Amniotic stem cell (primary cell): ENCODE measurements around the gene PLB1.
A peak's percentile ranks its signal among the peaks of the same experiment; 100 is the strongest.

Experiments
- DNase-seq: peaks from one replicate; lab custom pipeline; 2025; lab: John Stamatoyannopoulos, UW

The PLB1 gene

DNA sequence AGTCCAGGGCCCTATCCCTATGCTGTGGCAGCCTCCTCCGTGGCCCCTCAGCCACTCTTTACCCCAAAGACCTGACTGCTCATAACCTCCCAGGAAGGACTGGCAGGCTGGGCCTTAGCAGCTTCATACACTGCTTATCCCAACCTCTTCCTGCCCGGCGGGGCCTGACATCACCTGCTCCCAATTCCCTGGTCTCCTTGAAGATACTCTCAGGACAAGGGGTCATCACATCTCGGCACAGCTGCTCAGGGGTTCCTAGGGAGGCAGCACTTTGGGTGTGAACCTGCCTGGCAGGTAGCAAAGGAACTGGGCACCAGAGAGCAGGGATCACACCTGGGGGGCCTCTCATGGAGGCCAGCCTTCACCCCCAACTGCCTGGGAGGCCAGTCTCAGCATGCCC lies 68.5 kb downstream of the PLB1 start:
- DNase-seq = no peak

DNA sequence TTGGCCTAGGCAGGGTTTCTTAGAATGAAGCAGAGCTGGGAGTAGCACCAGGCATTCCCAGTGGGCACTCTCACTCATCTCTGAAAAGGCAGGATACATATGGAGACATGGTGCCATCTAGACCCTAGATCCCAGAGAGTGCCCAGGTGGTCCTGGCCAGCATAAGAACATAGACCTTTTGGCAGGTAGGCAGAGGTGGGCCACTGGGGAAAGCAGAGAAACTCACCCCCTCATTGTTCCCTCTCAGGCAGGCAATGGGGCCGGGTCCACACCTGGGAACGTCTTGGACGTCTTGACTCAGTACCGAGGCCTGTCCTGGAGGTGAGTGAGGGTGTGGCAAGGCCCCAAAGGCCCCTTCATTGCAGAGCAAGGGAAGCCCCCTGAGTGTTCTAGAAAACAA lies 69.2 kb downstream of the PLB1 start:
- no peak for DNase-seq

DNA sequence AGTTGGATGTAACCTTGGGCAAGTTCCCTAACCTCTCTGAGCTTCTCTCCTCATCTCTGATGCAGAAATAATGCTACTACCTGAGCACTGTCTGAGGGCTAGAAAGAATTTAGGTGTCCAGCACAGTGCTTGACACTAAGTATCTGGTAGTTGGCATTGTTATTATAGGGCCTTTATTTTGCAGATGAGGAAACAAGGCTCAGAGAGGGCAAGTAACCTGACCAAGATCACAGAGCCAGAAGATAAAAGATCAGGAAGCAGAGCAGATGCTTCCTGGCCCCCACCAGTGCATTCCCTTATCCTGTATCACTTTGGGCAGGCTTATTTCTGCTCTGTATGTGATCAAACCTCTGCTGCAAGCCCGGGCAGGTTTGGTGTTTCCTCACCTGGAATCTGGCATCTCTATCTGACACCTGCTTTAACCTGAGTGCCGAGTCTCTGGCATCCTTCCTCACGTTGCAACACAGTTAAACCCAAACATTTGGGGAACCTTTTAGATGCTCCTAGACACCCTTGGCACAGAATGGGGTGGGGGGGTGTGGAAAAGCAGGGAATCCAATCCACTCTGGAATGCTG lies 69.9 kb downstream of the PLB1 start:
- DNase-seq = no peak

DNA sequence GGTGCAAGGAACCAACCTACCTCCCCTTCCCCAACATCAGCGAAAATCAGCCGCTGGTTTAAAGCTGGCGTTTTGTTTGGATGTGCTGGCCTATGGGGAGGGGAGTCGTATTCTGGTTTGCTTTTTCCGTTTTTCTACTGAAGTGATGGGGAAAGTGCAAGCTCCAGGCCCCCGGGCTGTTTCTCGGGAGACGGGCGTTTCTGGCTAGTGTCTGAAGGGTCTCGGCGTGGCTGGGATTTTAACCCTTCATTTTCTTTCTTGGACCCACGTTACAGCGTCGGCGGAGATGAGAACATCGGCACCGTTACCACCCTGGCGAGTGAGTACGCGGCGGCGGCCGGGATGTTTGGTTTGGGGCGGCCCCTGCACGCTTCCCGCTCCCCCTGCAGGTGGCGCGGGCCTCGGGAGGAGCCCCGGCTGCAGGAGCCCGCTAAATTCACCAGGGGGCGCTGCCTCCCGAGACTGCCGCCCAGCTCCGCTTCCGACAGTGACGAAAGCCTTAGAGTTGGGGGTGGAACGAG lies 70.7 kb downstream of the PLB1 start:
- DNase-seq = peak; percentile 40

DNA sequence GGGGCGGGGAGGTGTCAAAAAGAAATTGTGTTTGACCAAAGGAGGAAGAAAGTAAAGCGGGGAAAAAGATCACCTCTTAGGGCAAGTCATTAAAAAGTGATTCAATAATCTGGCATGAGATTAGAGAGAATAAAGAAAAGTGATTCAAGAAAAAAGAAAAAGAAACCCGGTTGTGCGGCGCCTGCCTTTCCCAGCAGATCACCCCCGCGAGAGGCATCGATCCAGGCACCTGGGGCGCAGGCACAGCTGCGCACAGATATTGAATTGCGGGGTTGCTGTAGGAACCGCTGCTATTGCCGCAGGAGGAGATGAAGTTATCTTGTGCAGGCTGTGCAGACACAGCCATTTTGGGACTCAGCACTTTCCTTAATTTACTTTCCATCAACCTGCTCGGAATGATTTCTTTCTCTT lies 71.2 kb downstream of the PLB1 start:
- no peak for DNase-seq

DNA sequence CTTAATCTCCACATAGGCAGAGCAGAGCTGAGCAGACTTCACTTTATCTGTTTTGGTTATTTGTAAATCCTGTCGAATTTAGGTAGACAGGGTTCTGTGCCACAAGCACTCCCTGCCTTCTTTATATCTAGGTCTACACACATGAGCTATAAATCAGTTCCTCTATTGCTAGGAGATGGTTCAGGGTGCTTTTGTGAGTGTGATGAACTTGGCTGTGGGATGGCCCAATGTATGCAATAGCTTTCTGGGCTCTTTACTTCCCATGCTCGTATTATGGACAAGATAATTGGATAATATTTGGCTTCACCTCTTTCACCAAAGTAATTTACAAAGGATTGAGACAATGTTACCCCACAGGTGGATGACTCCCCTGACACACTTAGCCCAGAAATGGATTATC lies 72.2 kb downstream of the PLB1 start:
- DNase-seq = no peak

DNA sequence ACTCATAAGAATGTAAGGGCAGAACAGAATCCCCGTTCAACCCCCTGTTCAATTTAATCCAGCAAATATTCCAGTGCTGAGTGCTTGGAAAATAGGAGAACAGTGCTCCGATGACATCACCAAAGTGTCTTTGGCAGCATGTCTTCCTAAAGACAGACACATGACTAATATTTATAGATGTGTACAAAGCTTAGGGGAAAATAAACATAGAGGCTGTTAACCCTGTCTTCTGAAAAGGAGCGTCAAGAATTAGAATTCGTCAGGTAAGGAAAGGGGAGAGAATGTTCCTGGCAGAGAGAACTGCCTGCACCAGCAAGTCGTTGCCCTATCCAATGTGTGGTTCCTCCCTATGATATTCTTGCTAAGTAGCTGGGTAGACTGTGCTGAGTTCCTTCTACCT lies 72.7 kb downstream of the PLB1 start:
- DNase-seq = no peak

DNA sequence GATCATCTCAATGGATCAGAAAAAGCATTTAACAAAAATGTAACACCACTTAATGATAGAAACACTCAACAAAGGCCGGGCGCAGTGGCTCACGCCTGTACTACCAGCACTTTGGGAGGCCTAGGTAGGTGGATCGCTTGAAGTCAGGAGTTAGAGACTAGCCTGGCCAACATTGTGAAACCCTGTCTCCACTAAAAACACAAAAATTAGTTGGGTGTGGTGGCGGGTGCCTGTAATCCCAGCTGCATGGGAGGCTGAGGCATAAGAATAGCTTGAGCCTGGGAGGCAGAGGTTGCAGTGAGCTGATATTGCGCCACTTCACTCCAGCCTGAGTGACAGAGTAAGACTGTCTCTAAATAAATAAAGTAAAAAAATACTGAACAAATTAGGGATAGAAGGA lies 74.6 kb downstream of the PLB1 start:
- DNase-seq = no peak

DNA sequence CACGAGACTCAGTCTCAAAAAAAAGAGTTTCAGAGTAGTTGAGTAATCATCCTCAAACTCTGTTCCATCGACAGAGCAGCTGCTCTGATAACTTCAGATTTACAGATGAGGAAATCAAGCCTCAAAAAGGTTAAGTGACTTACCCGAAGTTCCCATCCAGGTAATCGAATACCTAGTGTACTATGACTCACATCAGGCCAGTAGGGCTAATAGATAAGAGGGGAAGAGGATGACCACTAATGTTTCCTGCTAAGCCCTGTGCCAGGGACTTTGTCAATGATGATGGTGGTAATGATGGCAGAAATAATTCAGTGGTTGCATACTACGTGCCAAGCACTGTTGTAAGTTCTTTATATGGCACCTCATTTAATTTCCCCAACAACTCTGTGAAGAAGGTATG lies 80.9 kb downstream of the PLB1 start:
- no peak for DNase-seq

DNA sequence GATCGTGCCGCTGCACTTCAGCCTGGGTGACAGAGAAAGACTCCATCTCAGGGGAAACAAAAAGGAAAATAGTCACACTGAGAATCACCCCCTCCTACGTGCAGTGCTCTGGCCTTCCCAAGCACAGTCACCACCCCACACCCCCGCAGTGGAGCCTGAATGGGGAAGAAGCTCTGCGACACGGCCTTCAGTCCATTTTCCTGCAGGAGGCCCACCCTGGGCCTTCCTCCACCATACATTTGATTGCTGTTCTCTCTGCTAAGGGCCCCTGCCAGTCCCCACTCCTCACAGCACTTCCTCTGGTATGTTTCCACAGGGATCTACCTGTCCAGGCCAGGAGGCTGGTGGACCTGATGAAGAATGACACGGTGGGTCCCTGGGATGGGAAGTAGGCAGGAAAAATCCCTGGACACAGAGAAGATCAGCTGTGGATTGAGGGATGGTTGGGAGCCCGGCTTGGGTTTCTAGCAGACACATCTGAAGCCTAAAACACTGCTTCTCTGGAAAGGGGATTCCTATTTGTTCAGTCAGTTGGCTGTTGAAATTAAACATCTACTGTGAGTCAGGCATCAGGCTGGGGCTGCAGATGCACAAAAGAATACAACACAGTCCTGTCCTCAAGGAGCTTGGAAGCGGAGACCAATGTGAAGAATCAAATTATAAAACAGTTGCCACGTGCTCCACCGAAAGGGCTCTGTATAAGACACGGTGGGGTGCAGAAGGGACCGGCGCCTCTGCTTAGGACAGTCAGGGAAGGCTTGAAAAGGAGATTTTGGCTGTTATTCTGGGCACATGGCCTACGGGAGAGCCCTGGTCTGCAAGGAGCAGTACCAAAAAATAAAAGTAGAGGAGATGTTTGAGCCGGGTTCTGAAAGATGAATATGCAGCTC lies 82.2 kb downstream of the PLB1 start:
- DNase-seq = no peak

DNA sequence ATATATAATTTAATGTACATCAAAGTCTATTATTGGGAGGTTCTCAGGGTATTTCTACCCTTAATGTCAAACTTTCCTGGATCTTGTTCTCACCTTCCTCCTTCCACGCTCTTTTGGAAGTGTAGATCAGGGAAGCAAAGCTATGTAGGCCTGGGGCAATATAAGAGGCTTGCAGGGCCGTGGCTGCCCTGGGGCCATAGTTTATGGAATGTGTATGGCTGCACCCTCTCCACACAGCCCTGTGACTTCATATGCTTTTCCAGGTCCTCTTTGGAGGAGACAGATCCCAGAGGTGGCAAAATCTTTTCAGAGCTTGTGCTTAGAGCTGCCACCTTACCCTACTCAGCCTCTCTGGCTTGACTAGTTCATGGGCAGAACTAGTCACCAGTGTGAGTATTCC lies 82.9 kb downstream of the PLB1 start:
- no peak for DNase-seq

DNA sequence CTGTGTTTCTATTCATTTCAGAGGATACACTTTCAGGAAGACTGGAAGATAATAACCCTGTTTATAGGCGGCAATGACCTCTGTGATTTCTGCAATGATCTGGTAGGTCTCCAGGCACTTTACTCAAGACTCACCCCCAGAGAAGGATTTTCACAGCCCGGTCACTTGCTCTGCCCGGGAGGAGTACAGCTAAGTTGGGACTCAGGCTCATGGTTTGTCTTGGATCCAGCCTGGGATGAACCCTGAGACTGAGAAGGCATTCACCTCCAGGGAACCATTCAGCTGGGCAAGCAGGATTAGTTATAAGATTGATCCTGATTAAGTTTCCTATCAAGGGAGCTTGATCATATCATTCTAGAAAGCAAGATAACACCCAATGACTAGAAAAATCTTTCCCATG lies 83.7 kb downstream of the PLB1 start:
- no peak for DNase-seq

DNA sequence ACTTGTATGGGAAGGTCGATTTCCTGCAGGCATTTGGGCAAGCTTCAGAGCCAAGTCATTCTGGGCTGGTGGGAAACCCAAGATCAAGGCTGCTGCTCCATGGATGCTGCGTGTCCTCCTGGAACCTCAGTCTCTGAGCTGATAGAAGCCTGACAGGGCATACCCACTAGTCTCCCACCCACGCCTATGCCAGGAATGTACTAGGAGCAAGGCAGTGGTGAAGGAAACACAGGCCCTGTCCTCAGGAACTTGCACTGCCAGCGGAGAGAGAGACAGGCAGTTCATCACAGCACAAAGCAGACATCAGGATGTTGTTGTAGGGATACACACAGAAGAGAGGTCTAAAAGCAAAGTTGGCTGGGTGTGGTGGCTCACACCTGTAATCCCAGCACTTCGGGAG lies 84.2 kb downstream of the PLB1 start:
- DNase-seq = no peak

DNA sequence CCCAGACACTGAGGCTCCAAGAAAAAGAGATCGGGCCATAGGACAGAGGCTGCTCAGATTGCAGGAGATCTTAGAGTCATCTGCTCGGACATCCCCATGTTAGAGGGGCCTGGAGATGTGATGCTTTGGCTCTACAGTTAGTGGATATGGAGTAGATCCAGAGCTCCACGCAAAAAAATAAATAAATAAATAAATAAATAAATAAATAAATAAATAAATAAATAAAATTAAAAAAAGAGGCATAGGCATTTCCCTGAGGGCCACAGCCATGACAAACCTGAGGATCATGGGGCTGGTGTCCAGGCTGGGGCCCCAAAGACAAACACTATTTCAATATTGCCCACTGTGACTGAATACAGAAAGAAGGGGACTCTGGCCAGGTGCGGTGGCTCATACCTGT lies 85.5 kb downstream of the PLB1 start:
- DNase-seq = no peak

DNA sequence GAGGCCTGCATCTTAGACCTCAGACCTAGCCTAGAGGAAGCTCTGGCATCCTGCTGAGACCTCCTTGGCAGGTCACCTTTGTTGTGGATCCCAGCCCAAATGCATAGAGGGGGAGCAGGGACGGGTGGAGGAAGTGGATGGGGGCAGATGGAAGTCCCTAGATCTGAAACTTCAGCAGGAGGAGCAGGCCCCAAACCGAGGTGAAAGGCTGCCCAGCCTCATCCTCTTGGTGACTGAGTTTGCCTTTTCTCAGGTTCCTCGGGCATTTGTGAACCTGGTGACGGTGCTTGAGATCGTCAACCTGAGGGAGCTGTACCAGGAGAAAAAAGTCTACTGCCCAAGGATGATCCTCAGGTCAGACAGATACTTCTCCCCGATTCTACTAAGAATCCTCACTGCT lies 86.3 kb downstream of the PLB1 start:
- DNase-seq = no peak

DNA sequence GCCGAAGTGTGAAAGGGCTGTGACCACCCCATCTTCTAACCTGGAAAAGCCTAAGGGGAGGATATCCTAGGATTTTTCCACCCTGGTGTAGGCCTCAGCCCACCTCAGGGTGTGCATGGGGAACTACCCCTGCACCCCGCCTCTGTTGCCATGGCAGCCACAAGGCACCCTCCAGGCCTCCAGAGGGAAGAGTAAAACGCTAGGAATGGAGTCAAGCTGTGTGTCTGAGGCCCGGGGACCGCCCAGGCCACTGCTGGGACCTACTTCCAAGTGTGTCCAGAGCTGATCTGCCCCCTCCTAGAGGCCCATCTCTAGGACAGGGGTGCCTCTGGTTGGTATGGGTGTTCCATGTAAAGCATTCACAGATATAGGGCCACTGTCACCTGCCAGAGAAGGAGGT lies 86.7 kb downstream of the PLB1 start:
- no peak for DNase-seq

DNA sequence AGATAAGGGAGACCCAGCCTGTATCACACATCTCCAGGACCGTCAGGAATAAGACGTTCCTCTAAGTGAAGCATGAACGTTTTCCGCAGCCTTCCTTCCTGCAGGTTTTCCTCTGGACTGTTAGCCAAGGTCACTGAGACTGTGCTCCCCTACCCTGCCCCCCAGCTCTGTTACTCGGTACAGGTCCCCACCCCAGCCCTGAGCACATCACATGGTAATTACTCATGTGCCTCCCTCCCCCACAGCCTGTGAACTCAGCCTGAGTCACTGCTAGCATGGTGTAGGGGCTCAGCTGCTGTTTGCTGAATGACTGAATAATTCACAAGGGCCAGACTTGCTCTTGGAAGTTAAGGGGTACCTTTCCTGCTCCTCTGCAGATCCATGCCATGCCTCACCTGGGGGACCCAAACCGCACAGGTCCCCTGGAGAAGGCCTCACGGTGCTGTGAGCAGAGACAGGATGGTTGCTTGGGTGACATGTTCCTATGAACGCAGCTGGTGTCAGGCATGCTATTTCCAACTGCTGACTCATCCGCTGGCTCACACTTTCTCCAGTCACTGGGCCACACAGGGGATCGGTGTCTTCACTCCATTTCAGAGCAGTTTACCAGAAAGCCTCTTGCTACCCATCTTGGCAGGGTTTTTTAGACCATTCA lies 88.2 kb downstream of the PLB1 start:
- peak; percentile 86 for DNase-seq

DNA sequence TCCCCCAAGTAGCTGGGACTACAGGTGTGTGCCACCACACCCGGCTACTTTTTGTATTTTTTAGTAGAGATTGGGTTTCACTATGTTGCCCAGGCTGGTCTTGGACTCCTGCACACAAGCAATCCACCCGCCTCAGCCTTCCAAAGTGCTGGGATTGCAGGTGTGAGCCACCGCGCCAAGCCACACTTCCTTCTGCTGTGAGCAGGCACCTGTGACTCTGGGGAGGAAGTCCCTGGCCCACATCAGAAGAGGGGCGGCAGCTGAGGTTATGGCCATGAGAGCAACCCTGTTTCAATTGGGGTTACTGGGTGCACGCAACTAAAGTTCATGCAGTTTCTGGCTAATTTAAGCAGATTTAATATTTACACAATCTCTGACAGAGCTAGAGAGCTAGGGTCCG lies 91.0 kb downstream of the PLB1 start:
- DNase-seq = no peak

DNA sequence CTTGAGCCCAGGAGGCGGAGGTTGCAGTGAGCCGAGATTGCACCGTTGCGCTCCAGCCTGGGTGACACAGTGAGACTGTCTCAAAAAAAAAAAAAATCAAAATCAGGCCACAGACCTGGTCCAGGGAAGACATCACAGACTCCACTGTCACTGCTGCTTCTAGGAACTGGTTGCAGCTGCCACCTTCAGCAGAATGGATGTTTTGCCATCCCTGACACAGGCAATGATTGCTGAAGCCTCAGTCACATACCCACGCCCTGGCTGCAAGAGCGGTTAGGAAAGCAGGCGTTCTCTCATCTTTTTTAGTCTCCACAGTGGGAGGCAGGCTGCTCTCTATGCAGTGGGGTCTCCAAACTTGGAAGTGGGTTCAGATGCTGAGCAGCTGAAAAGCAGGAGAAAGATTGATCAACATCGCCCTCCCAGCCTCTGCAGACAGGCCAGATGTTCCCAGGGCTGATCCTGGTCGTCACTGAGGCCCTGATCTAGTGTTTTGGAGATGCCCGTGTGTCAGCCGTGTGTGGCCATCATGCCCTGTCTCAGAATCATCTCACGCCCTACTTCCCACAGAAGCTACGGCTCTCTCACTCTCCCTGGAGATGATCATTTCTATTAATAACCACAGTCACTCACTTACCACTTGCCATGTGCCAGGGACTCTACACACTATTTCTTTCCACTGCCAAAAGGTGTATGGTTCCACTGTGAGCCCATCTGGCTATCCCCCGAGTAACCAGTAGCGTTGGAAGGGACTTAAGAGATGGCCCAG lies 91.8 kb downstream of the PLB1 start:
- DNase-seq = no peak

DNA sequence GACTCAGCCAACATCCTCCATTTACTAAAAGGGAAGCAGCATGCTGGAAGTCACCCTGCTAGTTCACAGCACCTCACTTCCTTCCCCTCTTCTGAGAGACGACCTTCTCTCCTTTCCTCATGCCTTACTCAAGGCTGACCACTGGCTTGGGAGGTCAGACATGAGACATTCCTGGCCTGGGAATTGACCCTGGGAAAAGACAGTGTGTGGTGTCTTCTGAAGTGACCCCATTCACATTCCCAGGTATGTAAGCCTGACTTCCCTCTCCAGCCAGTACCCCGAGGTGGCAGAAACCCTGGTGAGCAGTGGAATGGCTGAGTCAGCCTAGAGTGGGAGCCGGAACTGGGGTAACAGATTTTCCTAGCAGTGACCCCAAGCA lies 92.4 kb downstream of the PLB1 start:
- DNase-seq = no peak

DNA sequence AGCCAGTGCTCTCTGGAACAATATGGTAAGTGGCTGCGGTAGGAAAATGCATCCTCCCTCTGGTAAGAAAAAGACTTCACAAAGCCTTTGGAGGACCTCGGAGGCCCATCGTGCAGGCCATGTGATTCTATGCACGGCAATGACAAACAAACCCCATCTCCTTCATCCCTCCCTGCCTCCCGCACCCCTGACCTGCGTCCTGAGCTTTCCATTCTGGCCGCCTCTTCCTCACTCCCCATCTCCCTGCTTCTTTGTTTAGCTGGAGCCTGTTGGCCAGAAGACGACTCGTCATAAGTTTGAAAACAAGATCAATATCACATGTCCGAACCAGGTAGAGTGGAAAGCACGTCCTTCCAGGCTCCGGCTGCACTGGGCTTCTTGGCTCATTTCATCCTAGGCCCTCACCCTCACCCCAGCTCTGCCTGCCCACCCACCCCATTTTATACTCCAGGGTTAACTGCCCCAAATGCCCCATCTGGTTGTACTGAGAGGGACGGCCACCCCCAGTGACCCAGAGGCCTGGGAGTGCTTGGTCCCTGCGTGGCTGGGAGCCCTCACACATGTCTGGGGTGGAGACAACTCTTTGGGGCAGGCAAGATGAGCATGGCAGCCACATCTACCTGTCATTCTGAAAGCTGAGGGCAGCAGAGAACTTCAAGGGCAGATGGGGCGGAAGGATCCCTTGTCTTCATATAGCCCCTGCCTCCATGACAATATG lies 94.0 kb downstream of the PLB1 start:
- DNase-seq = no peak
